HG02678 (cell line): Measurements from ENCODE around the gene ADAMTSL3.
"Not testable (repeated sequence)": the region's sequence is repeated elsewhere in the genome, so short reads cannot be mapped to it uniquely, and the experiment has no call there.

Experiments
- ATAC-seq: cut with Tn5 transposase; IDR thresholded peaks from one replicate; pipeline ENCODE4 v1.9.1; 2021; ENCODE audit warnings: mild to moderate bottlenecking, moderate library complexity; ENCODE audit not compliant: unreplicated experiment

Gene ADAMTSL3

GRCh38 chr15:83734487-83734886, 80.6 kb downstream of the ADAMTSL3 start:
- no peak for ATAC-seq

GRCh38 chr15:83739629-83740028, 85.7 kb downstream of the ADAMTSL3 start:
- no peak for ATAC-seq

GRCh38 chr15:83745771-83746170, 91.8 kb downstream of the ADAMTSL3 start:
- no peak for ATAC-seq

- ATAC-seq: no peak
Observed at GRCh38 chr15:83746231-83746630, 92.3 kb downstream of the ADAMTSL3 start.

- no peak for ATAC-seq
Observed at GRCh38 chr15:83747050-83747717, 93.3 kb downstream of the ADAMTSL3 start.

GRCh38 chr15:83747718-83748110, 93.8 kb downstream of the ADAMTSL3 start:
- ATAC-seq: no peak

- ATAC-seq: no peak
Observed at GRCh38 chr15:83753872-83754493, 100.1 kb downstream of the ADAMTSL3 start.

- ATAC-seq: not testable (repeated sequence)
Observed at GRCh38 chr15:83757291-83757690, 103.4 kb downstream of the ADAMTSL3 start.

- no peak for ATAC-seq
Observed at GRCh38 chr15:83762367-83762766, 108.4 kb downstream of the ADAMTSL3 start.

GRCh38 chr15:83764201-83764838, 110.4 kb downstream of the ADAMTSL3 start:
- no peak for ATAC-seq

- ATAC-seq: no peak
Observed at GRCh38 chr15:83766339-83766738, 112.4 kb downstream of the ADAMTSL3 start.

- ATAC-seq: no peak
Observed at GRCh38 chr15:83767741-83768140, 113.8 kb downstream of the ADAMTSL3 start.

GRCh38 chr15:83769411-83769999, 115.6 kb downstream of the ADAMTSL3 start:
- ATAC-seq: no peak

- no peak for ATAC-seq
Observed at GRCh38 chr15:83775738-83776137, 121.8 kb downstream of the ADAMTSL3 start.

GRCh38 chr15:83776986-83777385, 123.1 kb downstream of the ADAMTSL3 start:
- ATAC-seq: no peak

GRCh38 chr15:83783227-83783626, 129.3 kb downstream of the ADAMTSL3 start:
- ATAC-seq: no peak

- no peak for ATAC-seq
Observed at GRCh38 chr15:83784975-83785374, 131.1 kb downstream of the ADAMTSL3 start.

GRCh38 chr15:83786336-83786735, 132.4 kb downstream of the ADAMTSL3 start:
- ATAC-seq: no peak

- no peak for ATAC-seq
Observed at GRCh38 chr15:83793069-83793468, 139.1 kb downstream of the ADAMTSL3 start.

- ATAC-seq: no peak
Observed at GRCh38 chr15:83794209-83794608, 140.3 kb downstream of the ADAMTSL3 start.

GRCh38 chr15:83809345-83809744, 155.4 kb downstream of the ADAMTSL3 start:
- ATAC-seq: no peak

- ATAC-seq: no peak
Observed at GRCh38 chr15:83810110-83810509, 156.2 kb downstream of the ADAMTSL3 start.
